Measurements from ENCODE around the gene ITGBL1. TPM values are rescaled to one million over a fixed set of nuclear protein-coding genes. Genes with fewer than 3 reads are reported as not detected.

The ITGBL1 gene
- total RNA-seq, 1 experiment from 2014 or later: 0.22 TPM

- Mint-ChIP-seq H3K4me1 (no peaks in the 10 kb centered on the region), H3K4me3 (no peak overlapping the region), H3K27me3 (ENCODE audit: low read depth) (no peaks in the 10 kb centered on the region), H3K27ac (no peak overlapping the region), H3K9me3 (peaks cover 26% of the 10 kb centered on the region), H3K36me3 (no peaks in the 10 kb centered on the region)
- CTCF ChIA-PET: no interaction called here
- TF ChIP-seq OVOL2 (CRISPR knock-in tag; IDR thresholded peaks at IDR 0.05; ENCODE audit: borderline replicate concordance): no peak
- no peak for ATAC-seq
- POLR2A ChIA-PET: no interaction called here
- no peak for DNase-seq (ENCODE audit: low spot score)
Observed at GRCh38 chr13:101481421-101481820, 28.9 kb downstream of the ITGBL1 start.

GRCh38 chr13:101486708-101487437 lies 34.4 kb downstream of the ITGBL1 start:
- H3K9me3 Mint-ChIP-seq: peaks cover 14% of the 10 kb centered on the region
- ChIA-PET POLR2A (no interaction called here), CTCF (no interaction called here)
- H3K36me3 Mint-ChIP-seq: no peaks in the 10 kb centered on the region
- H3K4me3 Mint-ChIP-seq: no peak overlapping the region
- no peak for ATAC-seq
- H3K27ac Mint-ChIP-seq: no peak overlapping the region
- H3K4me1 Mint-ChIP-seq: 0 out of 2 replicates have a peak, but pooled peaks cover 3% of the 10 kb centered on the region
- no peaks in the 10 kb centered on the region; the same call in 1 of the 2 replicates for H3K27me3 Mint-ChIP-seq (ENCODE audit: low read depth)
- TF ChIP-seq TEAD1 (CRISPR knock-in tag; IDR thresholded peaks at IDR 0.05) (no peak), HMGXB4 (CRISPR knock-in tag; IDR thresholded peaks at IDR 0.05) (no peak), ZNF263 (CRISPR knock-in tag; IDR thresholded peaks at IDR 0.05; ENCODE audit: low read depth) (no peak), ARID4B (CRISPR knock-in tag; IDR thresholded peaks at IDR 0.05; ENCODE audit: borderline replicate concordance) (no peak), IRF1 (CRISPR knock-in tag; IDR thresholded peaks at IDR 0.05) (no peak)
- no peak for DNase-seq (ENCODE audit: low spot score)

- DNase-seq (ENCODE audit: low spot score): no peak
- Mint-ChIP-seq H3K36me3 (no peaks in the 10 kb centered on the region), H3K4me1 (0 out of 2 replicates have a peak, but pooled peaks cover 3% of the 10 kb centered on the region), H3K27me3 (ENCODE audit: low read depth) (no peaks in the 10 kb centered on the region; the same call in 1 of the 2 replicates), H3K4me3 (no peak overlapping the region), H3K9me3 (peaks cover 15% of the 10 kb centered on the region), H3K27ac (no peak overlapping the region)
- no peak for TF ChIP-seq NR3C1 (CRISPR knock-in tag; conservative IDR thresholded peaks at IDR 0.05; ENCODE audit: low read depth)
- no peak for TF ChIP-seq SOX15 (CRISPR knock-in tag; IDR thresholded peaks at IDR 0.05)
- no peak for TF ChIP-seq IRF2 (CRISPR knock-in tag; IDR thresholded peaks at IDR 0.05; ENCODE audit: borderline replicate concordance, low read depth)
- TF ChIP-seq ZNF121 (CRISPR knock-in tag; IDR thresholded peaks at IDR 0.05): no peak
- no peak for TF ChIP-seq NR1H2 (CRISPR knock-in tag; IDR thresholded peaks at IDR 0.05)
- TF ChIP-seq TCF7 (CRISPR knock-in tag; IDR thresholded peaks at IDR 0.05; ENCODE audit: low read depth): no peak
- no peak for TF ChIP-seq STAT6 (CRISPR knock-in tag; conservative IDR thresholded peaks at IDR 0.05; ENCODE audit: low read depth)
- no peak for TF ChIP-seq ZNF317 (CRISPR knock-in tag; IDR thresholded peaks at IDR 0.05; ENCODE audit: borderline replicate concordance, low read depth)
- TF ChIP-seq ZMAT4 (CRISPR knock-in tag; IDR thresholded peaks at IDR 0.05): no peak
- TF ChIP-seq ZNF396 (CRISPR knock-in tag; IDR thresholded peaks at IDR 0.05; ENCODE audit: borderline replicate concordance): no peak
- no peak for TF ChIP-seq ATF1 (CRISPR knock-in tag; IDR thresholded peaks at IDR 0.05)
- no peak for TF ChIP-seq TP53 (CRISPR knock-in tag; IDR thresholded peaks at IDR 0.05)
- TF ChIP-seq KAT7 (CRISPR knock-in tag; IDR thresholded peaks at IDR 0.05; ENCODE audit: borderline replicate concordance): no peak
- no peak for ATAC-seq
- POLR2A ChIA-PET: no interaction called here
- CTCF ChIA-PET: no interaction called here
Observed at GRCh38 chr13:101487438-101487830, 35.0 kb downstream of the ITGBL1 start.
